BJ (cell line): ENCODE data around the gene SYS1. TPM values are rescaled to one million over a fixed set of nuclear protein-coding genes. Genes with fewer than 3 reads are reported as not detected.

ENCODE experiments used
- CTCF ChIA-PET: fragments of 350-600 bp; formaldehyde crosslinking; extraction: SDS; loops from one replicate; lab custom pipeline; 2021; ENCODE audit warnings: antibody characterized with exemption, inconsistent platforms; lab: Yijun Ruan, JAX
- POLR2A ChIA-PET: fragments of 300-600 bp; sonication (Branson Sonifier 250); formaldehyde crosslinking; extraction: SDS; loops from one replicate; lab custom pipeline; 2021; ENCODE audit warnings: antibody characterized with exemption; lab: Charles Lee
- DNase-seq: peaks from one replicate; pipeline ENCODE4 v3.0.0-alpha.2; 2011; ENCODE audit warnings: low read depth
- H3K27me3 ChIP-seq: 2 replicates; pipeline ENCODE4 v1.6.0; 2011; ENCODE audit warnings: low read length; ENCODE audit not compliant: control insufficient read depth, insufficient read depth
- H3K36me3 ChIP-seq: 2 replicates; pipeline ENCODE4 v1.5.1; 2011; ENCODE audit warnings: low read length; ENCODE audit not compliant: control insufficient read depth, insufficient read depth
- H3K4me3 ChIP-seq: 2 replicates; pipeline ENCODE4 v1.5.1; 2011; ENCODE audit warnings: low read depth, mild to moderate bottlenecking, control low read depth, low read length
- polyA plus RNA-seq: library from polyadenylated mRNA; depleted of rRNA; stranded (reverse); fragments of >200 nt; gene quantifications from 2 replicates; pipeline ENCODE4 v1.2.3, GENCODE V29; 2011
- TF ChIP-seq, protein P1 (sequence below): IDR thresholded peaks from 2 replicates; pipeline ENCODE4 v1.5.1; 2011; ENCODE audit warnings: low read depth, mild to moderate bottlenecking, control low read depth, inconsistent platforms, low read length, moderate library complexity; ENCODE audit not compliant: insufficient read depth

SYS1 gene
- polyA plus RNA-seq, 1 experiment, result 71.4 TPM

DNA sequence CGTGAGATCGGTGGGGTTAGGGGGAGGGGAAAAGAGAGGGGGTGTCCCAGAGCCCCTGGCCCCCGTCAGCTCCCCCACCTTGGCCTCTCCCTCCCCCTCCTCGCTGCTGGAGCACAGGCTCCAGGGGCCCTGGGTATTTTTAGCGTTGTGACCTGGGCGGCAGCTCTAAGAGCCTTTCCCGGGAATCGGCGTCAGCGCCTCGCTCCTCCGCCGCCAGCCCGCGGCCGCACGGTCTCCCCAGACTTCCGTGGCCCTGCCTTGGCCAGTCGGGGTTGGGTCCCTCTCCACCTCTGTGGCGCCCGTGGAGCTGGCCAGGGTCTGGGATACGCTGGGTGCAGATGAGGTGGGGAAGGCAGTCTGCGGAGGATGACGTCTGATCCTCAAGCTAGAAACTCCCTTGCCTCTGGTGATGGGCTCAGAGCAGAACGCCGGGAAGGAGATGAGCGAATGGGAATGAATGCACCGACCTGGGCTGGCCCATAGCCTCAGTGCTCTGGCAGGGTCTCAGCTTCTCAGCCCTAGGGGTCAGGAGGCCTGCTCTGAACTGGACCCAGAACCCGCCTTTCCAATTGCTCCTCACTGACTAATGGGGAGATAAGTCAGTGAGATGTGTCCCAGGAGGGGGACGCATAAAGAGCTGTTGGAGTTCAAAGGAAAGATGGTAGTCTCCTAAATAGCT is 44.2 kb downstream of the SYS1 start:
- CTCF ChIA-PET, result interaction anchor here (0.6 to 2.5 kb wide), 6 partner anchors 9 to 88 kb away, joined by 3 to 8 read pairs (median 4); partner anchors contain the start of gene PIGT
- Histone ChIP-seq H3K27me3 (no peaks in the 10 kb centered on the region), H3K4me3 (peak overlapping the region; percentile 66), H3K36me3 (peaks cover 5% of the 10 kb centered on the region)
- POLR2A ChIA-PET, result interaction anchor here (0.6 to 1.0 kb wide), 2 partner anchors 31 to 59 kb away, joined by 3 to 5 read pairs; partner anchors contain the start of gene SDC4
- TF ChIP-seq, protein P1, sequence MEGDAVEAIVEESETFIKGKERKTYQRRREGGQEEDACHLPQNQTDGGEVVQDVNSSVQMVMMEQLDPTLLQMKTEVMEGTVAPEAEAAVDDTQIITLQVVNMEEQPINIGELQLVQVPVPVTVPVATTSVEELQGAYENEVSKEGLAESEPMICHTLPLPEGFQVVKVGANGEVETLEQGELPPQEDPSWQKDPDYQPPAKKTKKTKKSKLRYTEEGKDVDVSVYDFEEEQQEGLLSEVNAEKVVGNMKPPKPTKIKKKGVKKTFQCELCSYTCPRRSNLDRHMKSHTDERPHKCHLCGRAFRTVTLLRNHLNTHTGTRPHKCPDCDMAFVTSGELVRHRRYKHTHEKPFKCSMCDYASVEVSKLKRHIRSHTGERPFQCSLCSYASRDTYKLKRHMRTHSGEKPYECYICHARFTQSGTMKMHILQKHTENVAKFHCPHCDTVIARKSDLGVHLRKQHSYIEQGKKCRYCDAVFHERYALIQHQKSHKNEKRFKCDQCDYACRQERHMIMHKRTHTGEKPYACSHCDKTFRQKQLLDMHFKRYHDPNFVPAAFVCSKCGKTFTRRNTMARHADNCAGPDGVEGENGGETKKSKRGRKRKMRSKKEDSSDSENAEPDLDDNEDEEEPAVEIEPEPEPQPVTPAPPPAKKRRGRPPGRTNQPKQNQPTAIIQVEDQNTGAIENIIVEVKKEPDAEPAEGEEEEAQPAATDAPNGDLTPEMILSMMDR, result no peak
- DNase-seq, result no peak

DNA sequence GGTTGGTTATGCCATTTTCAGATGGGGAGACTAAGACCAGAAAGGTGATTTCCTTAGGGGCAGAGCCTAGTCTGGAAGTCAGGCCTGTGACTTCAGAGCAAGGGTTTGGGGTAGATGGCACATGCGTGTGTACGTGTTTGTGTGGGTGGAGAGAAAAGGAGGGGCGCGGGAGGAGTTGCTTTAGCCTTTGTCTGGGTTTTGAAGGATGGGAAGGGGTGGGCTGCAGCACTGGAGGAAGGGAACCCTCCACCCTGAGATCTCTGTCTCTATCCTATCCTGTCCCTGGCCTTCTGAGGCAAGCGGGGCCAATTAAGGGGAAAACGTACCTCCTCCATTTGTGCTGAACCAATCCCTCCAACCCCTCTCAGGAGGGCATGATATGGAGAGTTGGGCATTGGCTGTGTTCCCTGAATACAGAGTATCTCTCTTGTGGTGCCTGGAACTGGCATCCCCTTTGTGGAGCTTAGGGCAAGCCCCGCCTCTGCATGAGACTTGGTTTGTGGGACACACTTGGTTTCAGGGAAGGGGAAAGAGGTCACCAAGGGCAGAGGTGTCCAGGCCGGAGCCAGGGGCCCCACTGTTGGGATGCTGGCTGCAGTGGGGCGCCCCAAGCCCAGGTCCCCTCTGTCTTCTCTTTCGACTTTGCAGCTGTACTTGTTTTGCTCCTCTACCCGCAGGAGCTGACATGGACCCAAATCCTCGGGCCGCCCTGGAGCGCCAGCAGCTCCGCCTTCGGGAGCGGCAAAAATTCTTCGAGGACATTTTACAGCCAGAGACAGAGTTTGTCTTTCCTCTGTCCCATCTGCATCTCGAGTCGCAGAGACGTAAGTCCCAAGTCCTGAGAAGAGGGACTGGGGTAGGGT is 45.1 kb downstream of the SYS1 start, which contains the start of gene DBNDD2:
DBNDD2 (plus strand) TSS at position 507 of the 863 bp plus-strand sequence; CDS start at position 686, 179 bp downstream.
- no peaks in the 10 kb centered on the region for H3K27me3 ChIP-seq
- POLR2A ChIA-PET, result interaction anchor here (1.0 kb wide), 1 partner anchor 60 kb away, joined by 3 read pairs; the partner anchor contains the start of gene SDC4
- H3K4me3 ChIP-seq, result peak within 1 kb of the TSS; percentile 66
- TF ChIP-seq, protein P1, result no peak
- DNase-seq, result no peak
- H3K36me3 ChIP-seq, result peaks cover 5% of the 10 kb centered on the region
- CTCF ChIA-PET, result interaction anchor here (1.0 to 2.5 kb wide), 4 partner anchors 8 to 89 kb away, joined by 4 to 8 read pairs (median 6); partner anchors contain the start of gene PIGT

DNA sequence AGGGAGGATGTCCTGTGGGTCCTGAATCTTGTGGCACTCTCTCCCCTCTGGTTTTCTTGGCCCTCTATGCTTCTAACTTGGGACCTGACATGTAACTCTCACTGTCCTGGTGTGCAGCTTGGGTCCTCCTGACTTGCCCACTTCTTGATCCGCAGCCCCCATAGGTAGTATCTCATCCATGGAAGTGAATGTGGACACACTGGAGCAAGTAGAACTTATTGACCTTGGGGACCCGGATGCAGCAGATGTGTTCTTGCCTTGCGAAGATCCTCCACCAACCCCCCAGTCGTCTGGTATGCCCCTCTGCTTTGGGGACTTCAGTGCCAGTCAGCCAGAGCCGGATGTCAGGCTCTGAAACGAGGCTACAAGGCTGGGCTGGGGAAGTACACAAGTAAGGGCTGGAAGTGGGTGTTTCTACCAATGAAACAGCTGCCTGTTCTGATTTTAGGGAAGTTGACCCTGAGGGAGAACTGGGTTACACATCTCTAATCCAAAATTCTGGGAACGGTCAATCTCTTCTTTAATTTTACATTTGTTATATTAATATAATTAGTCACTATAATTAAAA is 45.8 kb downstream of the SYS1 start:
- TF ChIP-seq, protein P1, result no peak
- Histone ChIP-seq H3K27me3 (no peaks in the 10 kb centered on the region), H3K4me3 (no peak overlapping the region), H3K36me3 (peaks cover 5% of the 10 kb centered on the region)
- POLR2A ChIA-PET, result no interaction called here
- CTCF ChIA-PET, result no interaction called here
- DNase-seq, result no peak

DNA sequence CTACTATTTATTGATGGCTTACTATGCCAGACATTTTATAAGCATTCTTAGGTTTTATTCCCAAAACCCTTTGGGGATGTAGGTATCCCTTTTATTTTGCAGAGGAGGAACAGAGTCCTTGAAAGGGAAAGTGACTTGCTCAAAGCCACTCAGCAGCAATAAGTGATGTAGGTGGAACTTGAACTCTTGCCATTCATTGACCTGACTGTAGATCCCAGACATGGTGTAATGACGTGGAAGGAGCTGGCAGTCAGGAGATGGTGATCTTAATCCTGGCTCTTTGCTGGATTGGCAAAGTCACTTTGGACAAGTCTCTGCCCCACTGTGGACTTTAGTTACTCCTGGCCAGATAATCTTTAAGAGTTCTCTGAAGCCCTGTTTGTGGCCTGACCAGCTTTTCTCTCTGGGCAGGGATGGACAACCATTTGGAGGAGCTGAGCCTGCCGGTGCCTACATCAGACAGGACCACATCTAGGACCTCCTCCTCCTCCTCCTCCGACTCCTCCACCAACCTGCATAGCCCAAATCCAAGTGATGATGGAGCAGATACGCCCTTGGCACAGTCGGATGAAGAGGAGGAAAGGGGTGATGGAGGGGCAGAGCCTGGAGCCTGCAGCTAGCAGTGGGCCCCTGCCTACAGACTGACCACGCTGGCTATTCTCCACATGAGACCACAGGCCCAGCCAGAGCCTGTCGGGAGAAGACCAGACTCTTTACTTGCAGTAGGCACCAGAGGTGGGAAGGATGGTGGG is 46.7 kb downstream of the SYS1 start:
- no peak for DNase-seq
- ChIA-PET POLR2A (no interaction called here), CTCF (interaction anchor here (1.5 kb wide), 1 partner anchor 47 kb away, joined by 4 read pairs; the partner anchor contains the start of gene SYS1)
- Histone ChIP-seq H3K27me3 (no peaks in the 10 kb centered on the region), H3K4me3 (no peak overlapping the region), H3K36me3 (peaks cover 5% of the 10 kb centered on the region)
- TF ChIP-seq, protein P1, result no peak
